ENCODE data around the gene OTUD7B. TPM values are rescaled to one million over a fixed set of nuclear protein-coding genes. Genes with fewer than 3 reads are reported as not detected.

Gene OTUD7B
- total and polyA plus RNA-seq, 2 experiments from 2014 or later, result 3.5 to 20.1 TPM

GRCh38 chr1:149986486-149987296 is 23.8 kb downstream of the OTUD7B start:
- WGBS, 2 experiments (ENCODE audit: low coverage in 1 of 2, low lambda C conversion rate in 2 of 2, missing lambda C conversion rate in 2 of 2), result 26% methylated on average over 4 of the region's 4 CpGs
- H3K9ac ChIP-seq, result peak overlapping the region; percentile 49

GRCh38 chr1:149979972-149980540 is 30.5 kb downstream of the OTUD7B start:
- Histone ChIP-seq H2AFZ (no peak overlapping the region), H3K9me2 (ENCODE audit: insufficient read depth) (no peaks in the 10 kb centered on the region), H3K9ac (no peak overlapping the region), H3K36me3 (ENCODE audit: low read depth) (peaks cover 5% of the 10 kb centered on the region), H3K4me3 (no peak overlapping the region), H3F3A (ENCODE audit: insufficient read depth) (peaks cover 13% of the 10 kb centered on the region; the same call in 1 of the 2 replicates), H3K79me2 (ENCODE audit: insufficient read depth) (peaks cover 99% of the 10 kb centered on the region), H3K27ac (no peak overlapping the region), H4K20me1 (ENCODE audit: insufficient read depth) (peaks cover 23% of the 10 kb centered on the region; the same call in 1 of the 2 replicates), H3K27me3 (replicated peaks; ENCODE audit: insufficient read depth) (no peaks in the 10 kb centered on the region), H3K9me3 (ENCODE audit: low read depth) (no peaks in the 10 kb centered on the region), H3K4me1 (ENCODE audit: insufficient read depth) (peaks cover 24% of the 10 kb centered on the region; the same call in 1 of the 2 replicates), H3K4me2 (ENCODE audit: unreplicated experiment) (peak overlapping the region; percentile 1)
- DNase-seq, result peak; percentile 32
- TF ChIP-seq EZH2phosphoT487 (IDR thresholded peaks at IDR 0.05; ENCODE audit: insufficient read depth, low read depth), result no peak
- no peak for TF ChIP-seq EZH2 (IDR thresholded peaks at IDR 0.05; ENCODE audit: insufficient read depth, poor library complexity, severe bottlenecking)
- in situ Hi-C loops (cut with MboI), result no loop called here
- 94 to 96% methylated on average over 3 of the region's 3 CpGs for WGBS, 2 experiments (ENCODE audit: low coverage in 1 of 2, low lambda C conversion rate in 2 of 2, missing lambda C conversion rate in 2 of 2)

More at GRCh38 chr1:149986486-149987296, 23.8 kb downstream of the OTUD7B start:
- H3K27ac ChIP-seq, result peak overlapping the region; percentile 68
- in situ Hi-C loops (cut with MboI), result no loop called here
- H3K27me3 ChIP-seq (replicated peaks; ENCODE audit: insufficient read depth), result no peaks in the 10 kb centered on the region
- peak overlapping the region; percentile 73 for H3K4me2 ChIP-seq (ENCODE audit: unreplicated experiment)
- H3K36me3 ChIP-seq (ENCODE audit: low read depth), result no peaks in the 10 kb centered on the region
- TF ChIP-seq EZH2phosphoT487 (IDR thresholded peaks at IDR 0.05; ENCODE audit: insufficient read depth, low read depth) (no peak), EZH2 (IDR thresholded peaks at IDR 0.05; ENCODE audit: insufficient read depth, poor library complexity, severe bottlenecking) (no peak)
- H3K79me2 ChIP-seq (ENCODE audit: insufficient read depth), result peaks cover 96% of the 10 kb centered on the region
- peaks cover 35% of the 10 kb centered on the region for H3F3A ChIP-seq (ENCODE audit: insufficient read depth)
- no peaks in the 10 kb centered on the region for H3K9me2 ChIP-seq (ENCODE audit: insufficient read depth)
- peaks cover 37% of the 10 kb centered on the region for H3K4me1 ChIP-seq (ENCODE audit: insufficient read depth)
- H4K20me1 ChIP-seq (ENCODE audit: insufficient read depth), result 0 out of 2 replicates have a peak, but pooled peaks cover 5% of the 10 kb centered on the region
- peak overlapping the region; percentile 64 for H3K4me3 ChIP-seq
- H3K9me3 ChIP-seq (ENCODE audit: low read depth), result no peaks in the 10 kb centered on the region
- peak; percentile 87 for DNase-seq
- H2AFZ ChIP-seq, result no peak overlapping the region

GRCh38 chr1:149979245-149979971 is 31.1 kb downstream of the OTUD7B start:
- DNase-seq, result no peak

GRCh38 chr1:149978547-149979023 is 31.9 kb downstream of the OTUD7B start:
- H2AFZ ChIP-seq, result no peak overlapping the region
- H3K4me2 ChIP-seq (ENCODE audit: unreplicated experiment), result no peak overlapping the region
- no peak overlapping the region for H3K4me3 ChIP-seq
- no peak overlapping the region for H3K9ac ChIP-seq
- H3K79me2 ChIP-seq (ENCODE audit: insufficient read depth), result peaks cover 98% of the 10 kb centered on the region
- no peak for DNase-seq
- peaks cover 23% of the 10 kb centered on the region; the same call in 1 of the 2 replicates for H3K4me1 ChIP-seq (ENCODE audit: insufficient read depth)
- no peaks in the 10 kb centered on the region for H3K9me2 ChIP-seq (ENCODE audit: insufficient read depth)
- no peaks in the 10 kb centered on the region for H3K27me3 ChIP-seq (replicated peaks; ENCODE audit: insufficient read depth)
- peaks cover 10% of the 10 kb centered on the region for H3K36me3 ChIP-seq (ENCODE audit: low read depth)
- 90 to 100% methylated on average over 1 of the region's 1 CpG for WGBS, 2 experiments (ENCODE audit: low coverage in 1 of 2, low lambda C conversion rate in 2 of 2, missing lambda C conversion rate in 2 of 2)
- H4K20me1 ChIP-seq (ENCODE audit: insufficient read depth), result peaks cover 23% of the 10 kb centered on the region; the same call in 1 of the 2 replicates
- no peaks in the 10 kb centered on the region for H3K9me3 ChIP-seq (ENCODE audit: low read depth)
- peaks cover 13% of the 10 kb centered on the region; the same call in 1 of the 2 replicates for H3F3A ChIP-seq (ENCODE audit: insufficient read depth)
- H3K27ac ChIP-seq, result no peak overlapping the region
- TF ChIP-seq EZH2phosphoT487 (IDR thresholded peaks at IDR 0.05; ENCODE audit: insufficient read depth, low read depth) (no peak), EZH2 (IDR thresholded peaks at IDR 0.05; ENCODE audit: insufficient read depth, poor library complexity, severe bottlenecking) (no peak)
- in situ Hi-C loops (cut with MboI), result no loop called here

More at GRCh38 chr1:149979245-149979971, 31.1 kb downstream of the OTUD7B start:
- Histone ChIP-seq H3K27me3 (replicated peaks; ENCODE audit: insufficient read depth) (no peaks in the 10 kb centered on the region), H3F3A (ENCODE audit: insufficient read depth) (peaks cover 13% of the 10 kb centered on the region; the same call in 1 of the 2 replicates), H3K9me3 (ENCODE audit: low read depth) (no peaks in the 10 kb centered on the region), H3K4me1 (ENCODE audit: insufficient read depth) (peaks cover 23% of the 10 kb centered on the region; the same call in 1 of the 2 replicates), H3K4me2 (ENCODE audit: unreplicated experiment) (peak overlapping the region; percentile 1), H3K36me3 (ENCODE audit: low read depth) (peaks cover 7% of the 10 kb centered on the region), H3K9ac (no peak overlapping the region), H3K4me3 (no peak overlapping the region), H3K79me2 (ENCODE audit: insufficient read depth) (peaks cover 99% of the 10 kb centered on the region), H4K20me1 (ENCODE audit: insufficient read depth) (peaks cover 23% of the 10 kb centered on the region; the same call in 1 of the 2 replicates), H3K9me2 (ENCODE audit: insufficient read depth) (no peaks in the 10 kb centered on the region), H3K27ac (no peak overlapping the region), H2AFZ (no peak overlapping the region)
- TF ChIP-seq EZH2phosphoT487 (IDR thresholded peaks at IDR 0.05; ENCODE audit: insufficient read depth, low read depth) (no peak), EZH2 (IDR thresholded peaks at IDR 0.05; ENCODE audit: insufficient read depth, poor library complexity, severe bottlenecking) (no peak)
- 72 to 77% methylated on average over 2 of the region's 2 CpGs for WGBS, 2 experiments (ENCODE audit: low coverage in 1 of 2, low lambda C conversion rate in 2 of 2, missing lambda C conversion rate in 2 of 2)
- in situ Hi-C loops (cut with MboI), result no loop called here
